GM19455 (cell line): ENCODE measurements around the gene KITLG.
"Not testable (repeated sequence)": the region's sequence is repeated elsewhere in the genome, so short reads cannot be mapped to it uniquely, and the experiment has no call there.

Experiments used
- ATAC-seq: cut with Tn5 transposase; IDR thresholded peaks from one replicate; pipeline ENCODE4 v1.9.1; 2021; ENCODE audit not compliant: unreplicated experiment

The KITLG gene

GRCh38 chr12:88496429-88496828 lies 83.8 kb downstream of the KITLG start:
- no peak for ATAC-seq

DNA sequence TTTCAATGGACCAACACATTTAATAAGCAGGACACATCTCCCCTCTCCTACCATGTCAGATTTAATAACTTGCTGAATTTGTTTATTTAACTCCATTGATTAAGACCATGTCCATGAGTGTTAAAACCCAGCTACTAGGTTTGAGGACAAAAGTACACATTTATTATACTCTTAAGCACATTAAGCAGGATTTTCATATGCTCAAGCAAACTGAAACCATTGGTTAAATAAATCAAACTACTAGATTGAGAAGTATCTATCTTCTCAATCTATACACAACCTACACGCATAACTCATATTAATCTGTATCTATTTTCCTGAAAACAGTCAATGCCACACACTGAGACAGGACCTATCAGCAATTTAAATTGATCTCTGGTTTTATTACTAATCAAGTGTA lies 85.2 kb downstream of the KITLG start:
- ATAC-seq, result no peak

DNA sequence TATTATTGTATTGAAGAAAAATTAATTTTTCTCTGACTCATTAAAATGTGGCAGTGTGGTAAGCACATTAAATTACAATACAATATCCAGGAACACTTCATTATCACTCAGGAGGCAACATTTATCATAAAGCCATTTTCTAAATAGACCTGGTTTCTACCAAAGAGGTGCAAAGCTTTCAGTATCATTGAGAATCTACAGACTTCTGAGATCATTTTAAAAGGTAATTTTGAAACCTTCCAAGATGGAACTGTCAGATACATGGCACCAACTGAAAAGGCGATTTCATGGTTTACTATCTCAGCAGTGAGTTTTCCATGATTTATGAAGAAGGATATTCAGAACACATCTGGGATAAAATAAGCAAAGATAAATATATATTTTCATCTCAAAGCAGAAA lies 85.8 kb downstream of the KITLG start:
- ATAC-seq, result no peak

DNA sequence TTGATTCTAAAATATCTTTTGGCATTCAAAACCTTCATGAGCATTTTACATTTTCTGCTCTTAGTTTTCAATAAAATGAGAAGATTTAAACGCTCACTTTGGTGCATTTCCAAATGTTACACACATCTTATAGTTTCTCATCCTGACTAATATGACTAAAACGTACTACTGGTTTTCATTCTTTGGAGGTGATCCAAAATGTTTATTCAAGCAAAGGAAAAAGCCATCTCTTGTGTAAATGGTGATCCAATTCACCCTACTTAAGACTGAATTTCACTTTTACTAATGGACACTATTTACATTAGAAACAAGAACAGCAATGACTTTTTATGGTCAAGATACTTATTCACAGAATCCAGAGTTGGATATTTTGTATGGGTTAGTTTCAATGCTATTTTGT lies 86.6 kb downstream of the KITLG start:
- no peak for ATAC-seq

DNA sequence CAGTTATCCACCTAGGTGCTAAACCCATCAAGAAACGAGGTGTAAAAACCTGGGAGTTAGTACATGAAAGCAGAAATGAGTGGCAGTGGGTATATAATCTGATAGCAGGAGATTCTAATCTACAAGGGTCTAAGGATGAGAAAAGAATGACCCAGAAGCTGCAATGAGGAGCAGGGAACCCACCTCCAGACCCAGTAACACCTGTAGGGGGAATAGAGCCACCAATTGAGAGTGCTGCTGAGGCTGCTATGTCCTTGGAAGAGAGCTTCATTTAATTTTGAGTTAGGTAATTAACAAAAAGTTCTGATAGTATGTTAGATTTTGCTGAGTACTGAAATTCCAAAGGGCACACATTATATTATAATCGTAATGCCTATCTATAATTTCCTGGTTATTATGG lies 89.8 kb downstream of the KITLG start:
- no peak for ATAC-seq

DNA sequence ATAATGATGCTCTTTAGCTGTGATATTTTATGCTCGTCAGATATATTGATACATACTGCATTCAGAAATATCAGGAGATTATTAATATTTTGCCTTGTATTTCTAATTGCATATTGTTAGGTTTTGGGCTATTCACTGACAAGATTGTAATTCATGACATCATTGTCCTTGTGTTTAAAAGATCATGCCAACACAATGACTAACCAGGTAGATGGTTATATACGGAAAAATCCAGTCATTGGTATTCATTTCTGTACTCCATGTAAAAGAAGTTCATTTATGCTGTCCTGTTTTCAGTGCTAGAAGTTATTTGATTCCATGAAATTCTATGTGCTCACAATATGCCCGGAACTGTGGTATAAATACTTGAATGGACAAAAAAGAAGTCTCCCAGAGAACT lies 107.5 kb downstream of the KITLG start:
- ATAC-seq, result no peak

DNA sequence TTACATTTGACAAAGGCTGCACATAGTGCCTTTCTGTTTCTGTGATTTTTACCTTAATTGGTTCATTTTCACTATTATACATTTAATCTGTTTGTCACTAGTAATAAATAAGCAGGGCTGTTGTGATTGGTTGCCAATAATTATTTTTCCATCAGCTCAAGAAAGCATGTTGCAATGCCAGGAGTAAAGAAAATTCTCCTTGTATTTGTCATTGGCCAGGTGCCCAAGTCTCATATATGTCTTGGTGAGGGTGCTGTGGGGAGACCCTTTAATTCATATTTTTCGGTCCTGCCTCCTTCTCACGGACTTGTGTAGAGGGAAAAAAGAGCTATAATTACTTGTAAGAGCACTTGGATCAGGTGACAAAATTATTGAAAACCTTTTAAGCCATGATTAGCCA lies 108.0 kb downstream of the KITLG start:
- no peak for ATAC-seq

- ATAC-seq, result no peak
Observed at GRCh38 chr12:88471331-88472045, 108.8 kb downstream of the KITLG start.

- ATAC-seq, result no peak
Observed at GRCh38 chr12:88469154-88469553, 111.1 kb downstream of the KITLG start.

- no peak for ATAC-seq
Observed at GRCh38 chr12:88468581-88468980, 111.7 kb downstream of the KITLG start.

DNA sequence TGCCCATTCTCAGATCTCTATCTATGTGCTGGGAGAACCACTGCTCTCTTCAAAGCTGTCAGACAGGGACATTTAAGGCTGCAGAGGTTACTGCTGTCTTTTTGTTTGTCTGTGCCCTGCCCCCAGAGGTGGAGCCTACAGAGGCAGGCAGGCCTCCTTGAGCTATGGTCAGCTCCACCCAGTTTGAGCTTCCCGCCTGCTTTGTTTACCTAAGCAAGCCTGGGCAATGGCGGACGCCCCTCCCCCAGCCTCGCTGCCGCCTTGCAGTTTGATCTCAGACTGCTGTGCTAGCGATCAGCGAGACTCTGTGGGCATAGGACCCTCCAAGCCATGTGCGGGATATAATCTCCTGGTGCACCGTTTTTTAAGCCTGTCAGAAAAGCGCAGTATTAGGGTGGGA lies 113.6 kb downstream of the KITLG start:
- ATAC-seq, result not testable (repeated sequence)

GRCh38 chr12:88458327-88458726 lies 121.9 kb downstream of the KITLG start:
- no peak for ATAC-seq

DNA sequence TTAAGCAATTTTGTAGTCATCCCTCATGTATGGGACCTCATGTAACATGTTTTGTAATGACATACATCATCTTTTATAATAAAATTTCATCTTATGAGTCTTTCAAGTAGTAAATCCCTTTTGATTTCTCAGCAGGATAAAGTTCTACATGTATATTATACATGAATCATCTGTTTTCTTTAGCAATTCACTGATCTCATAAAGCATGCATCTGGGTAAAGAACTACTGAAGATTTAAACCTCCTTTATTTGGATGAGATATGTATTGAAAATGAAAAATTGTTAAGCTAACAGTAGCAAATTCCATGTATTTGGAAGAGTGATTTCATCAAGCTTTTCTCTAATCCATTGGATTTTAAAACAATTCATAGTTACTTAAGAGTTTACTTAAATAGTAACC lies 126.9 kb downstream of the KITLG start:
- ATAC-seq, result no peak

DNA sequence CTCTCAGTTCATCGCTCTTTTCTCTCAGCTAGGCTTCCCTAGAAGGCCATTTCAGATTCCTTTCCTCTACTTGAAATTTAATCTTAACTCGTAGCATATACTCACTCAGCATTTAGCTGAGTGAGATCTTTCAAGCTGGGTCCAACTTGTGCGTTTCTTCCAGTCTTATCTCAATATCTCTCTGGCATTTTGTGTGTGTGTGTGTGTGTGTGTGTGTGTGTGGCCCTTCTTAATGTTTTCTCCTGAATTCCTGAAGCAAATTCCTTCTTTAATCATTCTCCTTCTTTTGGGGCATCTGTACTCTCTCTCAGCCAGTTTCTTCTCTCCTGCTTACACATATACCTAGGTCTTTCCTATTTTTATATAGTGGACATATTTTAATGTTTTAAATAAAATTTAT lies 129.1 kb downstream of the KITLG start:
- ATAC-seq, result no peak

DNA sequence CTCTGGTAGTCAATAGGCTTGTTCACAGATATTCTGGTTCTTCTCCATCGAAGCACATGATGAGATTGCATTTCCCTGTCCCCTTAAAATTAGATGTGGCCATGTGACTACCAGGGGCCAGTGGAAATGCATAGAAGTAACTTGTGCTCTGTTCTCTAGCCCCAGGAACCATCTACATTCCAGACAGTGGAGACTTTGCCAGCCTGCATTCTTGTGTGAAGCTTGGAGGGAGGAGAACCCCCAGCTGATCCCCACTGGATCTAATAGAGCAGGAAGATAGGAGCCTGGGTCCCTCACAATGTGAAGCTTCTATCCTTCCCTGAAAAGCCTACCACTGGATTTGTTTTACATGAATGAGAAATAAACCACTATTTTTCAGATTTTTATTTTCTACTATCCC lies 130.1 kb downstream of the KITLG start:
- no peak for ATAC-seq

- ATAC-seq, result no peak
Observed at GRCh38 chr12:88448337-88448915, 131.8 kb downstream of the KITLG start.

DNA sequence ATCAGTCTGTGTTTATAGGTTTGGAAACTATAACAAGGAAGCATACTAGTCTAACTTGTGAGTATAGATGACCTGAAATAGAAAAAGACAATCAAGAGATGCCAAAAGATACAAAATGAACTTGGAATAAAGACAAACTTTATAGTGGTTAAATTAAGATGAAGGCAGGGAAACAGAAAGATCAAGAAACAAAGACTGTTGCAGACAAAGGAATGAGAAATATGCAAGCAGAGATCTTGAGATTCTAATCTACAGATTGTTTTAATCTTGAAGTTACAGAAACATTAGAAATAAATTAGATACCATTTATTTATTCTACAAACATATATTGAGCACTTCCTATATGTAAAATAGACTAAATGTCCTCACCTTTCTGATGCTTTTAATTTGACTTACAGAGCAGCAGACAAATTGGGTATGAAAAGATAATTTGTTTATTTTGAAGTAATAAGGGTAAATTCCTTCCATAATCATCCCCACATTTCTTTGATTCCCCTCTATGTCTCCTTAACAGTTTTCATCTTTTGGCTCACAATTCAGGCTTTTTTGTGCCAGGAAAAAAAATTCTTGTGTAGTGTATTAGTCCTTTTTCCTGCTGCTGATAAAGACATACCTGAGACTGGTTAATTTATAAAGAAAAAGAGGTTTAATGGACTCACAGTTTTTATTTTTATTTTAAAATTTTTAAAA lies 134.4 kb downstream of the KITLG start:
- no peak for ATAC-seq

GRCh38 chr12:88444481-88444880 lies 135.8 kb downstream of the KITLG start:
- no peak for ATAC-seq
